Skeletal muscle cell (primary cell): ENCODE results near the gene TENT5C.

ENCODE experiments used
- DNase-seq: peaks from one replicate; pipeline ENCODE4 v3.0.0-alpha.2; 2010; ENCODE audit warnings: low read depth
- H3K4me3 ChIP-seq: 2 replicates; pipeline ENCODE4 v1.5.1; 2011; ENCODE audit warnings: low read depth, mild to moderate bottlenecking, control low read depth, low read length, moderate library complexity

TENT5C gene

DNA sequence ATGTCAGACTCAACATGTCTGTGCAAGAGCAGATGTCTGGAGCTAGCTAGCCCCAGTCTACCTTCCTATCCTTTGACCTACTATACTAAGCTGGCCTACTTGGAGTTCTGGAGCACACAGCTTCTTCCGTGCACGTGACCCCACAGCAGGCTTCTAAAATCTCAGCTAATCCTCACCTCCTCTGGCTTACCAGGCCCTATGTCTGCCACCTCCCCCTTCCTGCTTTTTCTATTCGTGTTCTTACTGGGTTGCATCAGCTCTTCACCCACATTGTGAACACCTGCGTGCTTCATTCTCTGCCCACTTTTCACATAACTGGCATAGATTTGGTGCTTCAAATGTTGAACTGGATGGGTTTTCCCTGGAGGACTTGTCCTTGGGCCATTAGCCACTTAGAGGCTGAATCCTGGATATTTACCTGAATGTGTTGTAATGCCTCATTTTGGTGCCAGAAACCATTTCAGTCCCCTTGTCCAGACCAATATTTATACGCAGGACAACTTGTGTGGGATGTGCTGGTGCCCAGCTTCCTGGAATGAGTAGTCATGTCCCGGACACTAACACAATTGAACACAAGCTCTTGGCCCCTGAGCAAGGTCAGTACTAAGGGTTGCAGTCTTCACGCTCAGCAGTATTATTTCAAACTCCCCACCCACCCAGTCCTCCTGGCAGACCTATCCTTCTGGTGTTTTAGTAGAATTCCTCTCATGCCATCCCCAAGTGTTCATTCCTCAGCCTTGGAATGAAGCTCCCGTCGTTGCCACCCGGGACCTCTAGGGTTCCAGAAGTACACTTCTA is 24.0 kb downstream of the TENT5C start:
- no peak for DNase-seq

DNA sequence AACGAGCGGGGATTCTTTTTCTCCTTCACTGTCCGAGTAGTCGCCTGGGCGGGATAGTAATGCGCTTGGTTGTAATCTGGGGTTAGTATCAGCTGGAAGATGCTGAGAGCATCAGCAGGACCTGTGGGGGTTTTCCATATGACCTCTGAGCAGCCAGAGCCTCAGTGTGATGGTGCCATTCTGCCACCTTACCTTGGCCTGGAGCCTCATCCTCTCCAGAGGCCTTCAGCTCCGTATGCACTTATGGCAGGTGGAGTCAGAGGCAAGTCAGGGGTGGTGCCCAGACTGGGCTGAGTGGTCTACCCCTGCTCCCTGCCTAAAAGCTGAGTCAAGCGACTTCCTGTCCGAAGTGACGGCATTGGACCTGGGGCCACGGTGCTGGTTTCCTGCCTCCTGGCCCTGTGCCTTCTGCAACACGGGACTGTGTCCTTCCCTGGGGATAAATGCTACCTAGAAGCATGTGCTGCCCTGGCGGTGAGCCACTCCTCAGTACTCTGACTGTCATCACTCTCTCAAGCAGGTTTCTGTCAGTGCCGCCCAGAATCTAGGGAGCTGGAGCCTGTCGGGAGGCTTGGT is 24.7 kb downstream of the TENT5C start:
- no peak overlapping the region for H3K4me3 ChIP-seq
- DNase-seq, result no peak

More for the DNA sequence above, 24.0 kb downstream of the TENT5C start:
- H3K4me3 ChIP-seq, result no peak overlapping the region

DNA sequence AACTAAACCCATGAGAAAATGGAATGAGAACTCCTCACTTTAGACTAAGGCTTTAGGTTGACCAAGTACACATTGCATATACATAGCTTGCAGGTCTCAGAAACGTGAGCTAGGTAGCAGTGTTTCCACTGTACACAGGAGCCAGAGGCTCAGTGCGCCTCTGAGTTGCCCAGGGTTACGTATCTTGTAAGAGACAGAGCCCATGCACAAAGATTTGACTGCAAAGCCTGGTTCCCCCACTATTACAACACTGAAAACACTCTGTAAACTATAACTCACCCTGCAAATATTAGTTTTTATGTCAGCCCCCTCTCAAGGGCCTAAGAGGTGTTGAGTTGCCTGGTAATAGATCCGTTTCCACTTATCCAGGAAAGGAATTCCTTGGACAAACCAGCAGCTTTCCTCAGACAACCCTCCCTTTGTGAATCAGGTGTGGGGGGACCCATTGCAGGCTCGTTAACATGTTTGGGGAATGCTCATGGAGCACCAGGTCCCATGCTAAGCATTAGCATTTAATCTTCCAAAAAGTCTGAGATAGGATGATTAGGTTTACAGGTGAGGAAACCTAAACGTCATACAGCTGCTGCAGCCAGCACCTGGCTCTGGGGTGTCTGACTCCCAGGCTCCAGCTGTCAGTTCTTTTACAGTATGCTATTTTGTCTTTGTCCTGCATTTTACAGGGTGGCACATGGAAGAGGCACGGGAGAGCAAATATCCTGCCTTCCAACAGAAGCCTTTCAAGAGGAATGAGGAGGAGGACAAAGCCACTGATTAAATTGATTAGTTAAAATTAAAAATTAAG is 25.7 kb downstream of the TENT5C start:
- H3K4me3 ChIP-seq, result no peak overlapping the region
- no peak for DNase-seq

DNA sequence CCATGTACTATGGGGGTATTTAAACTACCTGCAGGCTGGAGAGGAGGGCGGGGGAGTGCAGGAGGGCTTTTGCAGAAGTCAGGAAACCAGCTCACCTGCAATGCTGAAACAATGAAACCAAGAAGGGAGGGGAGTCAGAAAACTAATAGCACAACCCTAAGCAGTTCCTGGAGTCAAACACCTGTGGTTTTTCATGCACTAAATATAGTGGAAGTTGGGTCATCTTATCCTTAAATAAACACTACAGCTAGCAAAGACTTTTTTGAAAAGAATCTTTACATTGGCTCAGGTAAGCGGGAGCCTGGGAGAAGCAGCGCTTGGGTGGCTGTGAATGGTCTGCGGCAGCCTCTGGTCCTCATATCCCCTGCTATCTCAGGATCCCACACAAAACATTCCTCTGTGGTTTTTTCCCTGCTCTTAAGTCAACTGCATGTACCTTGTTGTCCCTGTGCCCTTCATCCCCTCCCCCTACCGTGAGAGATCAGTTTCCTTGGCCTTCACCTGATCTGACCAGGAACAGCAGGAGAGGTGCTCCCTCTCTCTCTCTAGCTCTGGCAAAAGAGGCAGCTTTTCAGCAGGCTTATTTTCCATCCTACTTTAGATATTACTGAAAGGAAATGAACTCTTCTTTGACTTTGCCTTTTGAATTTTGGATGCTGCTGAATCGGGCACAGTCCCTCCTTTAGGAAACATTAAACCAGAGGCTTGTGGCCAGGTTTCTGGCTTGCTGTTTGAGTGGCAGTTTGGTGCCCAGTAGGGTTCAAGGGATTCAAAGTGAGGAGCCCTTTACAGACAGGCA is 26.6 kb downstream of the TENT5C start:
- no peak overlapping the region for H3K4me3 ChIP-seq
- DNase-seq, result no peak

DNA sequence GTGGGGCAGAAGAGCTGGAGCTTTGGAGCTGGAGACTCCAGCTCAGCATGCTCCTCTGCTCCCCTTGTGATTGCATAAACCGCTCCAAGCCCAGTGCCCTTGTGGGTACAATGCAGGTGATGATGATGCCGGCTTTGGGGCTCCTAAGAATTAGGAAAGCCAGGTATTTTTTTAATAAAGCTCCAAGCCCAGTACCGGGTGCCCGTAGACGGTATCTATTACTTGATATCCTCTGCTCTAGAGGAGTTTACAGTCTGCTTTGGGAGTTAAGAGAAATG is 27.2 kb downstream of the TENT5C start:
- no peak overlapping the region for H3K4me3 ChIP-seq
- no peak for DNase-seq

DNA sequence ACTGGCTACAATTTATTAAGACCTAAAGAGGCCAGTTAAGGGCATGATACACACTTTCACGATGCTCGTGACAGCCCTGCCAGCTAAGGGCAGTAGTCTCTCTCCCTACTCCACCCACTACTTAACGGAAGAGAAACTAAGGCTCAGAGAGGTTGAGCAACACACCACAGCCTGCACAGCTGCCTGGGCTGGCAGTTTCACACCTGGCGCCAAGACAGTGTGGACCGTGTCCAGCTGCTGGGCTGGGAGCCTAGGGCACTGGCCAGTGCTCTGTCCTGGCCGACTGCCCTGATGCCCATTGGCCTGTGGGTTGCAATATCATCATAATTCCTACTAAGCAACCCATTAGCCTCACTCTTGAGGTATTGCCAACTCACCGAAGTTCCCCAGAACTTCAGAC is 27.6 kb downstream of the TENT5C start:
- no peak overlapping the region for H3K4me3 ChIP-seq
- DNase-seq, result no peak

DNA sequence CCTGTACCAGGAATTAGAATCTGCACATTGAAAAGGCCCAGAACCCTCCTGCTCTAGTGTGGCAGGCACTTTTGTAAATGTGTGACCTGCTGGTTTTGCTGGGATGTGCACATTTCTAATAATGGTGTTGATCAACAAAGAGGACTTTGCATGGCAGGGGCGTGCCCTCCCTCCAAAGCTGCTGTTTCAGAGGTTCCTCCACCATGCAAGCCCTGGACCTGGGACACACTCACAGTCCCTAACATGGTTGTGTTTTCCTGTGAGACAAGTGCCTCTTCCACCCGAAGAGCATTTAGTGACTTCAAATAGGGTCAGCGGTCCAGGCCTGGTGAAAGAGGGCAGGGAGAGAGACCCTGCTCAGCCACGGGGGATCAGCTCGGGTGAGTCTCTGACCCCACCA is 28.1 kb downstream of the TENT5C start:
- DNase-seq, result no peak
- no peak overlapping the region for H3K4me3 ChIP-seq

DNA sequence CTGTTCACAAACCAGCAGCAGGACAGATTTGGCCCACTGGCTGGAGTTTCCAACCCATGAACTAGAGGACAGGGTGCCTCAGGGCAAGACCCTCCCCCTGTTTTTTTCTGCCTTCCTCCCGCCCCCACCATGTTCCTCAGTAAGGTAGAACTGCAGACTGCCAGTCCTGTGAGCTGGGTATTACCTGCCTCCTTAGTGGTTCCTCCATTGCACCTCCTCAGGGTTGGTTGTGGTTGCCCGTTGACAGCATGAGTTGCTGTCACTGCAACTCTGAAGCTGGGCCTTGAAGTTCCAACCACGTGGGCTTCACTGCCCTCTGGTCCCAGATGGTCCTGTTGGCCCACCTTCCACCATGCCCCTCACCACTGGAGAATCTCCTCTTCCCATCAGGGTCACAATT is 28.8 kb downstream of the TENT5C start:
- DNase-seq, result no peak
- H3K4me3 ChIP-seq, result no peak overlapping the region

DNA sequence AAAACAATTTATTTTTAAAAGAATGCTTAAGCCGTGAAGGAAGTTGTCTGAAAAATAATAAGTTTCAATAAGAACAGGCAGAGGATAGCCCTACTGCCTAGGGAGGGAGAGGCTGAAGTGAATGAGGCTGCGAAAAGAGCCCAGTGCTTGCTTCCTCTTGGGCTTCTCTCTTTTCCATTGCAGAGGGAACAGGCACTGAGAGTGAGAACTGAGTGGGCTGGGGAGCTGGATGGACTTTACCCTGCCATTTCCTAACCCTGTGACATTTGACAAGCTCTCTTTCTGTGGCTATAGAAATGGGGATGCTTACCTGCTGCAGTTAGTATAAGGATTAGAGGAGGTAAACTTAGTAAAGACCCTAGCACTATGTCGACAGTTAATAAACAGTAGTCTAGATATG is 30.0 kb downstream of the TENT5C start:
- H3K4me3 ChIP-seq, result no peak overlapping the region
- no peak for DNase-seq

DNA sequence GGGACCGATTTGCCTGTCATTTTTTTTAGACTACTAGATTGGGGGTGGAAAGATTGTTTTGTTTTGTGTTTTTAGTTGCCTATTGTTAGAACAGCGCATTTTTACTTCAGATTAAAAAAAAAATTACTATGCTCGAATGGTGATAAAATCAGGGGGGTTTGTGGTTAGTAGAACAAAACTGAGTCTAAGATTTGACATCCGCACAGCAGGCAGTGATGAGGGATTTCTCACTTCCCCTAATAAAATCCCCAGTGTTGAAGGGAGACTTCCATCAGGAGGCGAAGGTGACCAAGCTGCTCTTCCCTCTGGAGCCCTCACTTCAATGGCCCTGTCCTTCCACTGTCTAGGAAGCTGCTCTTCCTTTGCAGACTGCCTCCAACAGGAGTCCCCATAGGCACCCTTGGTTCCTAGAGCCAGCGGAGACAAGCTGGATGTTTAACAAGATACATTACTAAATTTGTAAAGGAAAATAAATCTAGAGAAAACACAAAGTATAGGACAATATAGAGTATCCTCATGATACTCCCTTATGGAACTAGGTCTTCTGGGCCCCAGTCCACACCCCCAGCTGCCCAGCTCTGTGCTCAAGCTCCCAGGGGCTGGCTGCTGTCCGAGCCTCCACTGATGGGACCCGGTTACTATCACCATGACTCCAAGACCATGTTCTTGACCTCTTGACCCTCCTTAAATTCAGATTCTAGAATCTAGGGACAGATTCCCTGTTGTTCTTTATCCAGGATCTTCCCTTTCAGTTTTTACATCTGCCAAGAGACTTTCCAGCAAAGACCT is 31.0 kb downstream of the TENT5C start:
- no peak for DNase-seq
- no peak overlapping the region for H3K4me3 ChIP-seq

DNA sequence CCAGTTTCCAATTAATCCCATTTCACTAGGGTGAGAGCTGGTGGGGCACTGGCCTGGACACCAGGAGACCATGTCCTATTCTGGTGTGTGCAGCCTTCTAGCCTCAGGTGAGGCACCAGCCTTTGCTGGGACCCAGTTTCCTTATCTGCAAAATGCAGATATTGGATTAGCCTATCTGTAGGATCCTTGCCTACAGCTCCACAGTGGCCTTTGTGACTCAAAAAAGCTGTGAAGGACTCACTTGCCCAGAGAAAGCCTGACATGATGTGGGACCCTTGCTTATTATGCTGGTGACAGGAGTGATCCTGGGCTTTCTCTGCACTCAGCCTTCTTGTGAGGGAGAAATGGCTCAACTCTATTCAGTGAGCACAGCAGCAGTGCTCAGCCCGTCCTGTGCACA is 32.3 kb downstream of the TENT5C start:
- H3K4me3 ChIP-seq, result no peak overlapping the region
- no peak for DNase-seq

DNA sequence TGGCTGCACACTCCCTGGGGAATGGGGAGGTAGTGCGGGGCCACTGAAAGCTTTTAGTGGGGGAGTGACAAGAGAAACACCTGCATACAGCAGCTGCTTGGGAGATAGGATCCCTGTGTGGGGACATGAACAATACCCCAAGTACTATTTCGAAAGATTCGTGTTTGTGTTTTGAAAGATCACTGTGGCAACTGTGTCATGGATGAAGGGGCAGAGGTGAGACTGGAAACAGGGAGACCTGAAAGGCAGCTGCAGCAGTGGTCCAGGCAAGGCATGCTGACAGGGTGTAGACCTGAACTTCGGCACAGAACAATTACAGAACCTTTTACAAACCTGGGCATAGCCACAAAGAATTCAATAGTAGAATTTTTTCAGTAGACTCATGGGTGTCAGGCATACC is 32.9 kb downstream of the TENT5C start:
- DNase-seq, result no peak
- H3K4me3 ChIP-seq, result no peak overlapping the region

DNA sequence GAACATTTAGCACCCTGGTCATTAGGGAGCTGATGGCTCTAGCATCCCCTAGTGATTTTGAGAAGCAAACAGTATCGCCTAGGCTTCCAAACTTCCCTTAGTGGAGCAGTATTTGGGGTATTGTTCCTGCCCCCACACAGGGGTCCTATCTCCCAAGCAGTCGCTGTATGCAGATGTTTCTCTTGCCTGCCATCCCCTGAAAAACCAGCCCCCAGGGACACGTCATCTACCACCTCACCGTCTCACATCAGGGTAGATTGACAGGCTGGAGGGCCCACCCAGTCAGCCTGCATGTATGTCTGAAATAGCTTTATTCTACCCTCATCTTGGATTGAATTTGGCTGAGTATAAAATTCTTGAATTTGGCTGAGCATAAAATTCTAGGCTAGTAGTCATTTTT is 33.9 kb downstream of the TENT5C start:
- no peak for DNase-seq
- no peak overlapping the region for H3K4me3 ChIP-seq

DNA sequence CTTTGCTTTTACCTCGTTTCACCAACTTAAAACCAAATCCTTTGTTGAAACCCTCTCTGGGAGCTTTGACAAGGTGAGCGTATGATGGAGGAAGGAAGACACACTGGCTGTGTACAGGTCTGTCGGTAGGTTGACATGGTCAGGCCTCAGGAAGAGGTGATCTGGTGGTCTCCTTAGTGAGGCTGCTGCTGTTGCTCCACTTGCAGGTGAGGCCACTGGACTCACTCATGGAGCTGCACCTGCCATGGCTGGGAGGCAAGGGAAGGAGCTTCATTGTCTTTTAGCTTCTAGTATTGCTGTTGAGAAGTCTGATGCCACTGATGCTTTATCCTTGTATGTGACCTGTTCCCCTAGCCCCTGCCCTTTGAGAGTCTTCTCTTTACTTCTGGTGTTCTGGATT is 35.7 kb downstream of the TENT5C start:
- no peak for DNase-seq
- no peak overlapping the region for H3K4me3 ChIP-seq

DNA sequence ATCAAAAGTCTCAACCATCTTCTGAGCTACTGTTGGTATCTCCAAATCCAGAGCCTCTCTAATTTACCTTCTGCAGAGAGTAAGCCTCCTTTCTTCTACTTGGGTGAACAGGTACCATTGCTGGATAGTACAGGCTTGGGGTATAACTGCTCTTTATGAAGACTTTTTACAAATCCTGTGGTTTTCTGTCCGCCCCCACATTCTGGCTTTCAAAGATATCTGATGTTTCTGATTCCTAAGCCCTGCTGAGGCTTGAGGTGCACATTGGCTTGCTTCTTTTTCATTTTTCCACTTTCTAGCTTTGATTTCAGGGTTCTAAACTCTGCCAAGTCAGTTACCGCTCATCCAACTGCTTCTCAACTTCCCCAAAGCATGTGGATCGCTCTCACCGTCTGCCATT is 37.1 kb downstream of the TENT5C start:
- H3K4me3 ChIP-seq, result no peak overlapping the region
- no peak for DNase-seq

DNA sequence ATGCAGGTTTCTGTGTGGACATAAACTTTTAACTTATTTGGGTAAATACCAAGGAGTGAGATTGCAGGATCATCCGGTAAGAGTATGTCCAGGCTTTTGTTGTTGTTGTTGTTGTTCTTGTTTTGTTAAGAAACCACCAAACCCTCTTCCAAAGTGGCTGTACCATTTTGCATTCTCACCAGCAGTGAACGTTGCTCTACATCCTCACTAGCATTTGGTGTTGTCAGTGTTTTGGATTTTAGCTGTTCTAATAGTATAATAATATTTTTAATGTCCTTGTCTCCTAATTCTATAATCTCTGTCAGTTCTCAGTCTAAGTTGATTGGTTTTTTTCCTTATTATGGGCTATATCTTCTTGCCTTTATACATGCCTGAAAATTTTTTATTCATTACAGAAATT is 37.8 kb downstream of the TENT5C start:
- DNase-seq, result no peak
- H3K4me3 ChIP-seq, result no peak overlapping the region

DNA sequence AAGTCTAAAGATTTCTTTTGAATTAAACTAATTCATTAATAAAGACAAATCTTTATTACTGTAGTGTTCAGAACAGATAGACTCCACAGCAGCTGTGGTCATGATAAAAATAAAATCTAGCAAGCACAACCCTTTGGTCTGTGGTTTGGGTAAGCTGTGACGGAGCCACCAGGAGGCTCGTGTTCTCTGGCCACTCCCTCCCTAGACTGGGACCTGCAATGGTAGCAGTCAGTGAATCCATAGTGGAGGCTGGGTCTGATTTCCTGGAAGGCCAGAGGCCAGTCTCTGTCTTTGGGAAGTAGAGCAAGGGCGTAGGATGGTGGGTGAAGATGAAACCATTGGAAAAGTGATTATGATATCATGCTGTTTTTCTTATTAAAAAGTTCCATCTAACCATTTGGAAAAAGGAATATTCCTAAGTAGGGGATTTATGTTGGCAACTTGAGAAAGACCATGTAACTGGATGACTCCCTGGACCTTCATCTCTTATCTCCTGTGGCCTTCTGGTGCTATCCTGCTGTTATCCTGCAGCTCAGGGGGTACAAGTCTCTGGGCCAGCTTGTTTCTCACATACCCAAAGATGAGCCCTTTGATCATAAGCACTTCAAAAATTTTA is 39.0 kb downstream of the TENT5C start:
- DNase-seq, result no peak
- H3K4me3 ChIP-seq, result no peak overlapping the region

DNA sequence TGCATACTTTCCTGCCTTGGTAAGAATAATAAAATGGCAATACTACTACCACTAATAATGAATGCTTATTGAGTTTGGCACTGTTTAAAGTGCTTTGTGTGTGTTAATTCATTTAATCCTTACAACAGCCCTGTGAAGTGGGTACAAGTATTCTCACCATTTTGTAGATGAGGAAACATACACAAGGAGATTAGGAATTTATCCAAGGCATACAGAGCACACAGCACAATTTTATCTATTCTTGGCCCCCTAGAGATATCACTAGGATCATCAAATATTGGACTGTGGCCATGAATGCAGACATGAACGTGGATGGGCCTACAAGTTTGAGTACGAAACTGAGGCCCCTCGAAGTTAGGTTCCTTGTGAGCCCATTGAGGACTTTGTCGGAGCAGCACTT is 39.5 kb downstream of the TENT5C start:
- no peak overlapping the region for H3K4me3 ChIP-seq
- DNase-seq, result no peak
